ENCODE results near the gene DYRK3.

The DYRK3 gene

DNA sequence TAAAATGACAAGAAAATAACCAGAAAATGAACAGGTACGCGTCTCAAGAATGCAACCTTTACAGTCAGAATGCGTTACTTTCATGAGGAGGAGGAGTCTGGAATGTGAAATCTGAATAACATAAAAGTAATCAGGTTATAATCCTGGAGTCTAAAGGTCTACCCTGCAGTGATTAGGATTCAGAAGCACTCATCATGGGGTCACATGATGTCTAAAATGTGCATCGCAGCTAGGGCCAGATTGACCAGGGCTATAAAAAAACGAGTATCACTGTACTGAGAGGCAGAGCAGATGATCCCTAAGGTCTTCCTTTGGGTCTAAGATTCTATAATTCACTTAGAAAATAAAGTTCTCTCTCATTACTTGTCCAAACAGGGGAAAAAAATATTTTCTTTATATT is 30.5 kb upstream of the DYRK3 start:
- TF ChIP-seq EZH2phosphoT487 (IDR thresholded peaks at IDR 0.05; ENCODE audit: borderline replicate concordance, low read length), result no peak
- TF ChIP-seq, protein P1, sequence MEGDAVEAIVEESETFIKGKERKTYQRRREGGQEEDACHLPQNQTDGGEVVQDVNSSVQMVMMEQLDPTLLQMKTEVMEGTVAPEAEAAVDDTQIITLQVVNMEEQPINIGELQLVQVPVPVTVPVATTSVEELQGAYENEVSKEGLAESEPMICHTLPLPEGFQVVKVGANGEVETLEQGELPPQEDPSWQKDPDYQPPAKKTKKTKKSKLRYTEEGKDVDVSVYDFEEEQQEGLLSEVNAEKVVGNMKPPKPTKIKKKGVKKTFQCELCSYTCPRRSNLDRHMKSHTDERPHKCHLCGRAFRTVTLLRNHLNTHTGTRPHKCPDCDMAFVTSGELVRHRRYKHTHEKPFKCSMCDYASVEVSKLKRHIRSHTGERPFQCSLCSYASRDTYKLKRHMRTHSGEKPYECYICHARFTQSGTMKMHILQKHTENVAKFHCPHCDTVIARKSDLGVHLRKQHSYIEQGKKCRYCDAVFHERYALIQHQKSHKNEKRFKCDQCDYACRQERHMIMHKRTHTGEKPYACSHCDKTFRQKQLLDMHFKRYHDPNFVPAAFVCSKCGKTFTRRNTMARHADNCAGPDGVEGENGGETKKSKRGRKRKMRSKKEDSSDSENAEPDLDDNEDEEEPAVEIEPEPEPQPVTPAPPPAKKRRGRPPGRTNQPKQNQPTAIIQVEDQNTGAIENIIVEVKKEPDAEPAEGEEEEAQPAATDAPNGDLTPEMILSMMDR (IDR thresholded peaks at IDR 0.05; ENCODE audit: low read depth, low read length, poor library complexity, severe bottlenecking), result no peak
- Histone ChIP-seq H4K20me1 (ENCODE audit: control insufficient read depth, insufficient read depth, low read depth, low read length) (no peaks in the 10 kb centered on the region), H3K4me2 (ENCODE audit: low read length) (no peak overlapping the region), H3F3A (ENCODE audit: control insufficient read depth, insufficient read depth) (peaks cover 10% of the 10 kb centered on the region), H3K9me2 (replicated peaks; ENCODE audit: control insufficient read depth, low read length) (no peaks in the 10 kb centered on the region), H3K36me3 (ENCODE audit: control insufficient read depth, low read length) (peaks cover 80% of the 10 kb centered on the region), H3K79me2 (ENCODE audit: control insufficient read depth, low read length) (no peaks in the 10 kb centered on the region), H3K27me3 (ENCODE audit: control insufficient read depth, low read length) (no peaks in the 10 kb centered on the region), H3K9me3 (ENCODE audit: control insufficient read depth, insufficient read depth, low read length) (no peaks in the 10 kb centered on the region), H3K4me1 (ENCODE audit: control insufficient read depth, low read length) (no peaks in the 10 kb centered on the region; the same call in 1 of the 2 replicates), H3K27ac (ENCODE audit: low read depth, low read length) (no peak overlapping the region), H3K4me3 (ENCODE audit: low read length) (no peak overlapping the region)

DNA sequence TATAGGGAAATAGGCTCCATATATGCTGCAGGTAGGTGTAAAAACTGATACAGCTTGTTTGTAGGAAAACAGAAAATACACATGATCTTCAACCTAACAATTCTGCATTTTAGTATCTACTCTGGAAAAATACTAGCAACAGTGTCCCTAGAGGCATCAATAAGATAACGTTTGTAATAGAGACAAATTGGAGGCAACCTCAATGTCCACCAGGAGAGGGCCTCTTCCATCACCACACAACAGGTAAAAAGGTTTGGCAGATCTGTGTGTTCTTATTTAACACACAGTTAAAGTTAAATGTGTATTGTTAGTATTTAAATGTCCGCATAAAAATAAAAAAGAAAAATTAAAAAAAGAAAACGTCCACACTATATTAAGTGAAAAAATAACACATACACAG is 28.5 kb upstream of the DYRK3 start:
- Histone ChIP-seq H3K4me3 (ENCODE audit: low read length) (no peak overlapping the region), H3K27me3 (ENCODE audit: control insufficient read depth, low read length) (no peaks in the 10 kb centered on the region), H3K79me2 (ENCODE audit: control insufficient read depth, low read length) (peaks cover 13% of the 10 kb centered on the region), H3F3A (ENCODE audit: control insufficient read depth, insufficient read depth) (peaks cover 10% of the 10 kb centered on the region), H3K4me2 (ENCODE audit: low read length) (no peak overlapping the region), H3K36me3 (ENCODE audit: control insufficient read depth, low read length) (peaks cover 68% of the 10 kb centered on the region), H3K27ac (ENCODE audit: low read depth, low read length) (no peak overlapping the region), H3K9me2 (replicated peaks; ENCODE audit: control insufficient read depth, low read length) (no peaks in the 10 kb centered on the region), H3K4me1 (ENCODE audit: control insufficient read depth, low read length) (peaks cover 9% of the 10 kb centered on the region), H3K9me3 (ENCODE audit: control insufficient read depth, insufficient read depth, low read length) (no peaks in the 10 kb centered on the region), H4K20me1 (ENCODE audit: control insufficient read depth, insufficient read depth, low read depth, low read length) (no peaks in the 10 kb centered on the region)
- TF ChIP-seq EZH2phosphoT487 (IDR thresholded peaks at IDR 0.05; ENCODE audit: borderline replicate concordance, low read length), result no peak
- TF ChIP-seq, protein P1 (IDR thresholded peaks at IDR 0.05; ENCODE audit: low read depth, low read length, poor library complexity, severe bottlenecking), result peak; percentile 63

DNA sequence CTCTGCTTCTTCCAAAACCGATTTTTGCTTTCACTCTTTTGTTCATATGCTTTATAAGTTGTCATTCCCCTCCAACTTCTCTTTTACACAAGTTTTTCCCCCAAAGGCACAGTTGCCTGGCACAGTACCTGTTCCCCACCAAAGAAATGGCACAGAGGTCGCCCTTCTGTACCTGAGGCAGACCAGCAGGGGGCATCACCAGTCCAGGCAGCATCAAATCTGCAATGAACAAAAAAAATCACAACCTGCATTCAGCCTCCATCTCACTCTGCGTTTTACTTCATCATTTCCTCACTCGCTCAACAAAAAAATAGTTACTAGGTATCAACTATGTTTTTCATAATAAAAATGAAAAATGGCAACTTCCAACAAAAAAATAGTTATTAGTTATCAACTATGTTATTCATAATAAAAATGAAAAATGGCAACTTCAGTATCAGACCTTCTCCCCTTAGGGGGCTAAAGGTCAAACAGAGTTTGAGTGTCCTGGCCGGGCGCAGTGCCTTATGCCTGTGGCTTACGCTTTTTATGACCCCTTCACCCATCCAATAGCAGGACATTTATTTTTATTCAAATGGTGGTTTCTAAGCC is 27.1 kb upstream of the DYRK3 start:
- Histone ChIP-seq H3F3A (ENCODE audit: control insufficient read depth, insufficient read depth) (peaks cover 10% of the 10 kb centered on the region), H3K36me3 (ENCODE audit: control insufficient read depth, low read length) (peaks cover 57% of the 10 kb centered on the region), H3K4me3 (ENCODE audit: low read length) (no peak overlapping the region), H3K27ac (ENCODE audit: low read depth, low read length) (no peak overlapping the region), H3K9me3 (ENCODE audit: control insufficient read depth, insufficient read depth, low read length) (no peaks in the 10 kb centered on the region), H3K79me2 (ENCODE audit: control insufficient read depth, low read length) (peaks cover 16% of the 10 kb centered on the region), H4K20me1 (ENCODE audit: control insufficient read depth, insufficient read depth, low read depth, low read length) (no peaks in the 10 kb centered on the region), H3K9me2 (replicated peaks; ENCODE audit: control insufficient read depth, low read length) (no peaks in the 10 kb centered on the region), H3K4me2 (ENCODE audit: low read length) (no peak overlapping the region), H3K27me3 (ENCODE audit: control insufficient read depth, low read length) (no peaks in the 10 kb centered on the region), H3K4me1 (ENCODE audit: control insufficient read depth, low read length) (peaks cover 9% of the 10 kb centered on the region)
- TF ChIP-seq EZH2phosphoT487 (IDR thresholded peaks at IDR 0.05; ENCODE audit: borderline replicate concordance, low read length), result no peak
- TF ChIP-seq, protein P1 (IDR thresholded peaks at IDR 0.05; ENCODE audit: low read depth, low read length, poor library complexity, severe bottlenecking), result peak; percentile 93
